ENCODE results near the gene TTN.
"Not testable (repeated sequence)": the region's sequence is repeated elsewhere in the genome, so short reads cannot be mapped to it uniquely, and the experiment has no call there.

The TTN gene

GRCh38 chr2:178526256-178526655 is 281.0 kb downstream of the TTN start:
- no peak for DNase-seq

DNA sequence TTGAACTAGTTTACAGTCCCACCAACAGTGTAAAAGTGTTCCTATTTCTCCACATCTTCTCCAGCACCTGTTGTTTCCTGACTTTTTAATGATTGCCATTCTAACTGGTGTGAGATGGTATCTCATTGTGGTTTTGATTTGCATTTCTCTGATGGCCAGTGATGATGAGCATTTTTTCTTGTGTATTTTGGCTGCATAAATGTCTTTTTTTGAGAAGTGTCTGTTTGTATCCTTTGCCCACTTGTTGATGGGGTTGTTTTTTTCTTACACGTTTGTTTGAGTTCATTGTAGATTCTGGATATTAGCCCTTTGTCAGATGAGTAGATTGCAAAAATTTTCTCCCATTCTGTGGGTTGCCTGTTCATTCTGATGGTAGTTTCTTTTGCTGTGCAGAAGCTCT is 281.8 kb downstream of the TTN start:
- DNase-seq: not testable (repeated sequence)

DNA sequence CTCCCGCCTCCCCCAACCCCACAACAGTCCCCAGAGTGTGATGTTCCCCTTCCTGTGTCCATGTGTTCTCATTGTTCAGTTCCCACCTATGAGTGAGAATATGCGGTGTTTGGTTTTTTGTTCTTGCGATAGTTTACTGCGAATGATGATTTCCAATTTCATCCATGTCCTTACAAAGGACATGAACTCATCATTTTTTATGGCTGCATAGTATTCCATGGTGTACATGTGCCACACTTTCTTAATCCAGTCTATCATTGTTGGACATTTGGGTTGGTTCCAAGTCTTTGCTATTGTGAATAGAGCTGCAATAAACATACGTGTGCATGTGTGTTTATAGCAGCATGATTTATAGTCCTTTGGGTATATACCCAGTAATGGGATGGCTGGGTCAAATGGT is 282.2 kb downstream of the TTN start:
- DNase-seq: not testable (repeated sequence)

GRCh38 chr2:178523596-178524134 is 283.6 kb downstream of the TTN start:
- no peak for DNase-seq

GRCh38 chr2:178522950-178523595 is 284.1 kb downstream of the TTN start:
- DNase-seq: peak; percentile 82

GRCh38 chr2:178521304-178522150 is 285.7 kb downstream of the TTN start:
- no peak for DNase-seq

- DNase-seq: no peak
Measured at GRCh38 chr2:178517496-178517895, 289.7 kb downstream of the TTN start.

GRCh38 chr2:178514664-178515063 is 292.6 kb downstream of the TTN start:
- DNase-seq: peak; percentile 60

DNA sequence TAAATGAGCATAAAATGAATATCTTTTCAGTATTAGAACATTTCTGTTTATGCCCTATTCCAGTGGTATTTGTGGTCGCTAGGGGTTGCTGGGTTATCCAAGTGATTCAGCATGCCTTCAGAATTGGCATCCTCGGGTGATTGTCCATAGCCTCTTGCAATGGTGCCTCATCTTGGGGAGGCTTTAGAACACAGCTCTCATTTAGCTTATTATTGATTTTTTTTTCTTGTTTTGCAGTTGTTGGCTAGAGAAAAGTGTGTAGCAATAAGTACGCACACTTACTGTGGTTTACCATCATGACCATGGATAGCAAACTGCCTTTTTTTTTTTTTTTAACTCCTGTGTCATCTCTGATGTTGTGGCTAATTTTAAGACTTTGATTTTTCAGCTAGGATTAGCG is 293.3 kb downstream of the TTN start:
- no peak for DNase-seq

- no peak for DNase-seq
Measured at GRCh38 chr2:178512484-178512883, 294.7 kb downstream of the TTN start.

DNA sequence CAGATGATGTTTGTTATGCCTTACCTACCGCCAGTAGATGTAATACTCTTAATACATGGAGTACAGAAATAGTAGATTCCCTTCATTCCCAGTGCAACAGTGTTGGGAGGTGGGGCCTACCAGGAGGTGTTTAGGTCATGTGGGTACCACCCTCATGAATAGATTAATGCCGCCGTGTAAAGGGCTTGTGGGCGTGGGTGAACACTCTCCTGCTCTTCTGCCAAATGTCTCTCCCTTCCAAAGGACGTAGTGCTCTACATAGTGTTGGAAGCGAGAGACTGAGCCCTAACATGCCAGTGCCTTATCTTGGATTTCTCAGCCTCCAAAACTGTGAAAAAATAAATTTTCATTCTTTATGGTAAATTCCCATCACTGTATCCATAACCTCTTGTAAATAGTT is 296.8 kb downstream of the TTN start:
- DNase-seq: no peak

GRCh38 chr2:178508646-178509045 is 298.6 kb downstream of the TTN start:
- DNase-seq: no peak

DNA sequence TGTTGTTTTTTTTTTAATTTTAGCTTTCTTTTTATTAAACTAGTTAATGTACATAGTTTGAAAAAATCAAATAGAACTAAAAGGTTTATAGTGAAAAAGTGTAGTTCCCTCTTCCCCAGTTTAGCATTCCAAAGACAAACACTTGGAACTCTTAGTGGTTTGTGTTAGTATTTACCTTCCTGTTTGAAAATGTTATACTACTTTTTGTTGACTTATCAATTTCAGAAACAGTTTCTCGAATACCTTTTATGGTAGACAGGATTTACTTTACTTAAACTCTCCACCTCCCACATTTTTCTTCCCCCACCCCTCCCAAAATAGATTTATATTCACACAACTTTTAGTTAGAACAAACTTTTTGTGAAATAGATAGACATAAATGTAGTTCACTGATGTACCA is 300.3 kb downstream of the TTN start:
- no peak for DNase-seq

- DNase-seq: no peak
Measured at GRCh38 chr2:178506524-178506923, 300.7 kb downstream of the TTN start.

- no peak for DNase-seq
Measured at GRCh38 chr2:178506101-178506500, 301.1 kb downstream of the TTN start.

DNA sequence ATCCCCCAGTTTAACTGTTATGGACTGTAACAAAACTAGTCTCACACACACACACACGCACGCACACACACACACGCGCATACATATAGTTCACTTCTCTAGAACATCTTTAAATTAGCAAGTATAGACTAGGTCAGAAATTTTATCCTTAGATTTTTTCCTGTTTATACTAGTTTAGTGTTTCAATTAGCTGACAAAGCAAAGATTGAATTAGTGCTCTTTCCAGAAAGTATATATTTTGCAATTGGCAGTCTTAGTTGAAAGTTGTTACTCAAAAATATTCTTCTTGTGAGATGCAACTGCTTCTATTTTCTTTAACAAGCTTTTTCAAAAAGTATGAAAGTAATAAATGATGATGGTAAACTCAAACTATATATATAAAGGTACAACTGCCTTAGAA is 304.5 kb downstream of the TTN start:
- no peak for DNase-seq

DNA sequence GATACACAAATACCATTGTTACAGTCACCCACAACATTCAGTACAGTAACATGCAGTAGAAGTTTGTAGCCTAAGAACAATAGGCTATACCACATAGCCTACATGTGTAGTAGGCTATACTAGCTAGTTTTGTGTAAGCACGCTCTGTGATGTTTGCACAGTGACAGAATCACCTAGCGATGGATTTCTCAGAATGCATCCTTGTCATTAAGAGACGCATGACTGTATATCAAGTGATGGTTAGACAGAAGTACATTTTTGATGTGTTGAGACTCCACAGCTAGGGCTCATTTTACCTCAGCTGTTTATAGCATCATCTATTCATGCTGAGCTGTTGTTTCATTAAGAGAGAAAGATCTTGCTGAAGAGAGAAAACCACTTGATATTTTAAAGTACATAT is 307.6 kb downstream of the TTN start:
- DNase-seq: no peak

GRCh38 chr2:178498137-178498536 is 309.1 kb downstream of the TTN start:
- no peak for DNase-seq

GRCh38 chr2:178496049-178496448 is 311.2 kb downstream of the TTN start:
- DNase-seq: no peak

DNA sequence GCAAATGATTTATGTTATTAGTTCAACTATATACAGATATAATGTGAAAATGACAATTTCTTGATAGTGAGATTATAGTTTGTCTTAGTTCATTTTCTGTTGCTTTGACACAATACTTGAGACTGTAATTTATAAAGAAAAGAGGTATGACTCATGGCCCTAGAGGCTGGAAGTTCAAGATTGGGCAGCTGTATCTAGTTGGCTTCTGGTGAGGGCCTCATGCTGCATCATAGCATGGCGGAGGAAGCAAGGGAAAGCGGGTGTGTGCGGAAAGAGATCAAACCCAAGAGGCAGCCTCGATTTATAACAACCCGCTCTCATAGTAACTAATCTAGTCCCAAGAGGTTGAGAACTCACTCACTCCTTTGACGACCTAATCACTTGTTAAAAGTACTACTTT is 315.6 kb downstream of the TTN start:
- DNase-seq: no peak

DNA sequence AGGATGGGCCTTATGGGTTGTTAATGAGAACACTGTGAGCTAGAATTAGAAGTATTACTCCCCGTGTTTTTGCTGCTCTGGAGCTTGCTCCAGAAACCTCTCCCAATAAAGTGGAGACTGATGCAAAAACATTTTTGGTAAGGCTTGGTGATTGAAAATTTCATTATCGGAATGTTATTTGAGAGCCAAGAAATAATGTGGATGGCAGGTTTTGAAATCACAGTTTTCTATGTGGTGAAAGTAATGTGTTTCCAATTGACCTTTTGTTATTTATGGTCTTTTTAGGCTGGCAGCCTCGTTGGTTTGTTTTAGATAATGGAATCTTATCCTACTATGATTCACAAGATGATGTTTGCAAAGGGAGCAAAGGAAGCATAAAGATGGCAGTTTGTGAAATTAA is 321.9 kb downstream of the TTN start:
- DNase-seq: no peak

- no peak for DNase-seq
Measured at GRCh38 chr2:178484245-178485041, 322.8 kb downstream of the TTN start.

DNA sequence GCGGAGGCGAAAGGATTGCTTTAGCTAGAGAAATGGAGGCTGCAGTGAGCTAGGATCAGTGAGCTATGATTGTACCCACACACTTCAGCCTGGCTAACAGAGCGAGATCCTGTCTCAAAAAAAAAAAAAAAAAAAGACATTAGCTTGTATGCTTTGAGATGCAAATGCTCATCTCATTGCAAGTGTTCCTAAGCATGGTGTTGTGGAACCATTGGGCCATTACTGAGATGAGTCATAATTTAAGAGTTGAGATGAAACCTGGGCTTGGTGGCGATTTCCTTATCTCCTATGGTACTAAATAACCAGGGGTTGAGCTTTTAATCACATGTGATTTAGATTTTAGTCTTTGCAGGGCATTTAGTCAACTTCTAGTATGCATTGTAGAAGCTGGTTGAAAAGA is 324.8 kb downstream of the TTN start:
- peak; percentile 17 for DNase-seq

All from CD4-positive, alpha-beta T cell treated with Interleukin-4 for 4 hours (primary cell).